GM19193 (cell line): ENCODE data around the gene ZNF469.

Experiments used
- POLR2A ChIP-seq: IDR thresholded peaks from 4 replicates; pipeline ENCODE4 v1.6.1; 2011; ENCODE audit not compliant: insufficient read depth, insufficient read length; ENCODE audit errors: extremely low read depth

The ZNF469 gene

DNA sequence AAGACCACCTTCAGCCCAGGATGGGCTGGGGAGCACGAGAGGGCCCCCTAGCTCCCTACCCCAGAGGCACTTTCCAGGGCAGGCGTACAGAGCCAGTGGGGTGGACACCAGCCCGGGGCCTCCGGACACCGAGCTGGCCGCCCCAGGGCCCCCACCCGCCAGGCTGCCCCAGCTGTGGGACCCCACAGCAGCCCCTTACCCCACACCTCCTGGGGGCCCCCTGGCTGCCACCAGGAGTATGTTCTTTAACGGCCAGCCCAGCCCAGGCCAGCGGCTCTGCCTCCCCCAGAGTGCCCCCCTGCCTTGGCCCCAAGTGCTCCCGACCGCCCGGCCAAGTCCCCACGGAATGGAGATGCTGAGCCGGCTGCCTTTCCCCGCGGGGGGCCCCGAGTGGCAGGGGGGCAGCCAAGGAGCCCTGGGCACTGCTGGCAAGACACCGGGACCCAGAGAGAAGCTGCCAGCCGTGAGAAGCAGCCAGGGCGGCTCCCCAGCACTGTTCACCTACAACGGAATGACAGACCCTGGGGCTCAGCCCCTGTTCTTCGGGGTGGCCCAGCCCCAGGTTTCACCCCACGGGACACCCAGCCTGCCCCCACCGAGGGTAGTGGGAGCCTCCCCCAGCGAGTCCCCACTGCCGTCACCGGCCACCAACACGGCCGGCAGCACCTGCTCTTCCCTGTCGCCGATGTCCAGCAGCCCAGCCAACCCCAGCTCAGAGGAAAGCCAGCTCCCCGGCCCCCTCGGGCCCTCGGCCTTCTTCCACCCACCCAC, 46.0 kb downstream of the ZNF469 start:
- TF ChIP-seq POLR2A, result no peak

- TF ChIP-seq POLR2A, result no peak
These were observed 46.8 kb downstream of the ZNF469 start for GRCh38 chr16:88429387-88430184.

DNA sequence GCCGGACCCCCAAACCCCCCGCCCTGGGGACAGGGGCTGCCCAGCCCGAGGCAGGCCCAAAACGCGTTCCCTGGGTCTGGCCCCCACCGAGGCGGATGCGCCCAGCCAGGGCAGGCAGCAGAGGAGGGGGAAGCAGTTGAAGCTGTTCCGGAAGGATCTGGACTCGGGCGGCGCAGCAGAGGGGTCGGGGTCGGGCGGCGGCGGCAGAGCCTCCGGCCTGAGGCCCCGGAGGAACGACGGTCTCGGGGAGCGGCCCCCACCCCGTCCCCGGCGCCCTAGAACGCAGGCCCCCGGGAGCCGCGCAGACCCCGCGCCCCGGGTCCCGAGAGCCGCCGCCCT, 47.4 kb downstream of the ZNF469 start:
- TF ChIP-seq POLR2A, result no peak

- no peak for TF ChIP-seq POLR2A
These were observed 48.0 kb downstream of the ZNF469 start for GRCh38 chr16:88430524-88431446.

DNA sequence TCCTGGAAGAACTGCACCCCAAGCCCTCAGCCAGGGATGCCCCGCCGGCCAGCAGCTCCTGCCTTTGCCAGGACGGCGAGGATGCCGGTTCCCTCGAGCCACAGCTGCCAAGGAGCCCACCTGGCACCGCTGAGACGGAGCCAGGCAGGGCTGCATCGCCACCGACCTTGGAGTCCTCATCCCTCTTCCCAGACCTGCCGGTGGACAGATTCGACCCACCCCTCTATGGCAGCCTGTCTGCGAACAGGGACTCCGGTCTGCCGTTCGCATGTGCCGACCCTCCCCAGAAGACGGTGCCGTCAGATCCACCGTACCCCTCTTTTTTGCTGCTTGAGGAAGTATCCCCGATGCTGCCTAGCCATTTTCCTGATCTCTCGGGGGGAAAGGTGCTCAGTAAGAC, 48.9 kb downstream of the ZNF469 start:
- no peak for TF ChIP-seq POLR2A

DNA sequence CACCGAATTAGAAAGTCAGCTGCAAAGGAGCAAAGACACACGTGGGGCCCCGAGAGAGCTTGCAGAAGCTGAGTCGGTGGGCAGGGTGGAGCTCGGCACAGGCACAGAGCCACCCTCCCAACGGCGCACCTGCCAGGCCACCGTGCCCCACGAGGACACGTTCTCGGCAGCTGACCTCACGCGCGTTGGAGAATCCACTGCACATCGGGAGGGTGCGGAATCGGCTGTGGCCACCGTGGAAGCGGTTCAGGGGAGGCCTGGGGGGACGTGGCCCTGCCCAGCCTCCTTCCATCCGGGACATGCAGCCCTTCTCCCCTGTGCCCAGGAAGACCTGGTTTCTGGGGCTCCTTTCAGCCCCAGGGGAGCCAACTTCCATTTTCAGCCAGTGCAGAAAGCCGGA, 49.4 kb downstream of the ZNF469 start:
- no peak for TF ChIP-seq POLR2A
